K562 (cell line): ENCODE measurements around the gene ILKAP. TPM values are rescaled to one million over a fixed set of nuclear protein-coding genes. Genes with fewer than 3 reads are reported as not detected.

ENCODE experiments used
- ATAC-seq: fragments of 200-7000 bp; cut with Tn5 transposase; 3 replicates; pipeline ENCODE4 v1.9.1; 2020; ENCODE audit warnings: moderate library complexity
- BruUV-seq: library from RNA; stranded (reverse); fragments of 400-500 nt; replicated peaks from 2 replicates; lab custom pipeline; 2021; lab: Mats Ljungman, UMichigan
- CTCF ChIA-PET: fragments of 300-600 bp; formaldehyde crosslinking; extraction: SDS; loops from one replicate; lab custom pipeline; 2021; ENCODE audit warnings: low intra/inter-chr PET ratio; lab: Yijun Ruan, JAX
- POLR2A ChIA-PET: fragments of 300-600, 350-650 bp; sonication (Branson Sonifier 250); formaldehyde crosslinking; extraction: SDS; loops from one replicate; lab custom pipeline; 2021; ENCODE audit warnings: antibody characterized with exemption, inconsistent platforms; lab: Yijun Ruan, JAX
- DNase-seq, 4 experiments: peaks; one replicate each; pipeline versions ENCODE4 v3.0.0 to v3.0.0-alpha.2; 2011 to 2018; ENCODE audit warnings: low spot score in 3 of 4, mixed read lengths in 3 of 4; ENCODE audit errors: extremely low read depth in 1 of 4
- FAIRE-seq: peaks from 2 replicates; lab custom pipeline; 2011; peaks lifted over from hg19 to GRCh38; lab: Jason Lieb, UNC
- H2AFZ ChIP-seq: 2 replicates; pipeline ENCODE4 v1.6.0; 2011; ENCODE audit warnings: low read depth, low read length, control low read depth, inconsistent platforms
- H3K27ac ChIP-seq: fragments of 200-600 bp; 3 replicates; pipeline ENCODE4 v1.8.0; 2011; ENCODE audit warnings: low read depth, mild to moderate bottlenecking, control low read depth, inconsistent platforms, low read length, moderate library complexity, mixed read lengths; ENCODE audit errors: extremely low read depth
- H3K27me3 ChIP-seq, 2 experiments: fragments of 300-600 bp in 1 of 2; 2 replicates in 1 of 2; 3 replicates in 1 of 2; pipeline versions ENCODE4 v1.6.0 to v1.8.0; 2011; ENCODE audit warnings: inconsistent platforms in 2 of 2, low read length in 2 of 2, mild to moderate bottlenecking in 1 of 2, mixed read lengths in 1 of 2, moderate library complexity in 1 of 2; ENCODE audit not compliant: control insufficient read depth in 2 of 2, insufficient read depth in 2 of 2
- H3K36me3 ChIP-seq: fragments of 300-600 bp; 3 replicates; pipeline ENCODE4 v1.8.0; 2011; ENCODE audit warnings: mild to moderate bottlenecking, low read length, inconsistent platforms; ENCODE audit not compliant: control insufficient read depth, insufficient read depth
- H3K4me1 ChIP-seq, 2 experiments: fragments of 200-600 bp in 1 of 2; replicated peaks in 1 of 2; 2 replicates in 1 of 2; 3 replicates in 1 of 2; pipeline versions ENCODE4 v1.5.1 to v1.8.0; 2011; ENCODE audit warnings: inconsistent platforms in 2 of 2, low read length in 2 of 2, mild to moderate bottlenecking in 1 of 2, mixed read lengths in 1 of 2, moderate library complexity in 1 of 2; ENCODE audit not compliant: control insufficient read depth in 2 of 2, insufficient read depth in 2 of 2
- H3K4me2 ChIP-seq: 2 replicates; pipeline ENCODE4 v1.6.1; 2011; ENCODE audit warnings: low read length, control low read depth, inconsistent platforms, mixed read lengths; ENCODE audit not compliant: insufficient read depth
- H3K4me3 ChIP-seq: fragments of 200-600 bp; sonication (generic), shearing (Covaris generic); 2 replicates; pipeline ENCODE4 v1.5.1; 2016; ENCODE audit warnings: control low read depth, inconsistent platforms
- H3K79me2 ChIP-seq: fragments of 200-600 bp; 3 replicates; pipeline ENCODE4 v1.8.0; 2011; ENCODE audit warnings: low read length, inconsistent platforms; ENCODE audit not compliant: control insufficient read depth, insufficient read depth
- H3K9ac ChIP-seq, 2 experiments: 2 replicates each; pipeline versions ENCODE4 v1.6.0 to v1.6.1; 2011; ENCODE audit warnings: low read depth in 2 of 2, low read length in 2 of 2, control low read depth in 1 of 2, inconsistent platforms in 1 of 2, mild to moderate bottlenecking in 1 of 2, mixed read lengths in 1 of 2; ENCODE audit not compliant: insufficient read depth in 1 of 2
- H3K9me1 ChIP-seq: one replicate; pipeline ENCODE4 v1.6.0; 2011; ENCODE audit warnings: inconsistent platforms, mild to moderate bottlenecking, low read length, moderate library complexity; ENCODE audit not compliant: control insufficient read depth, insufficient read depth
- H3K9me3 ChIP-seq: replicated peaks from 2 replicates; pipeline ENCODE4 v1.5.1; 2011; ENCODE audit warnings: low read depth, low read length, inconsistent platforms; ENCODE audit not compliant: control insufficient read depth, insufficient read depth
- H4K20me1 ChIP-seq: replicated peaks from 2 replicates; pipeline ENCODE4 v1.6.1; 2011; ENCODE audit warnings: low read length, inconsistent platforms, mixed read lengths; ENCODE audit not compliant: control insufficient read depth, insufficient read depth
- KLF6 ChIP-seq: fragments of 250-450 bp; sonication (Bioruptor Pico); IDR thresholded peaks from 2 replicates; pipeline ENCODE4 v1.4.0; 2020; ENCODE audit warnings: mild to moderate bottlenecking, moderate library complexity, borderline replicate concordance
- NCOA6 ChIP-seq: fragments of 450-650 bp; IDR thresholded peaks from 2 replicates; pipeline ENCODE4 v1.6.1; 2017; ENCODE audit warnings: mild to moderate bottlenecking
- YY1 ChIP-seq, 3 experiments: IDR thresholded peaks; 2 replicates each; pipeline ENCODE4 v1.6.1; 2011; ENCODE audit warnings: low read length in 2 of 3, mild to moderate bottlenecking in 2 of 3, moderate library complexity in 2 of 3, borderline replicate concordance in 1 of 3, control low read depth in 1 of 3, low read depth in 1 of 3; ENCODE audit not compliant: insufficient read depth in 3 of 3, insufficient replicate concordance in 2 of 3, control insufficient read depth in 1 of 3, insufficient read length in 1 of 3; ENCODE audit errors: extremely low read depth in 1 of 3
- ZKSCAN1 ChIP-seq: fragments of 150-350 bp; IDR thresholded peaks from 2 replicates; pipeline ENCODE4 v1.6.1; 2016; ENCODE audit warnings: low read depth, low read length
- ZNF583 ChIP-seq: fragments of 250-450 bp; sonication (Bioruptor Pico); IDR thresholded peaks from 2 replicates; pipeline ENCODE4 v1.4.0; 2020
- ZNF717 ChIP-seq: fragments of 250-450 bp; sonication (Bioruptor Pico); IDR thresholded peaks from 2 replicates; pipeline ENCODE4 v1.5.0; 2021
- WGBS: fragments of 100-300 bp; shearing (Covaris generic); methylation state at CpG from one replicate; pipeline ENCODE4 v1.1.6; 2016; ENCODE audit warnings: low coverage, mixed read lengths; ENCODE audit not compliant: insufficient coverage; ENCODE audit errors: missing lambda C conversion rate; 5-methylcytosine and 5-hydroxymethylcytosine counted together
- in situ Hi-C: fragments of 300-500 bp; cut with MboI; formaldehyde crosslinking; loops from 4 replicates; pipeline ENCODE4 v1.15.0; 2018; ENCODE audit warnings: inconsistent platforms, mixed read lengths
- intact Hi-C: fragments of 100-400 bp; cut with micrococcal nuclease; formaldehyde crosslinking; loops from 2 replicates; pipeline ENCODE4 v1.14.2; 2022
- polyA plus RNA-seq, 8 experiments: library from polyadenylated mRNA; depleted of rRNA in 4 of 8; stranded (reverse) in 5 of 8; unstranded in 3 of 8; fragments of >200 nt; fragmentation: Nextera tagmentation in 2 of 8; fragmentation: Illumina TruSeq in 1 of 8; extraction: Ambion mirVana in 2 of 8; extraction: Trizol in 1 of 8; gene quantifications; 2 replicates each; pipeline versions ENCODE4 v1.2.1 to v1.2.3, GENCODE V29; 2011 to 2014; ENCODE audit warnings: inconsistent platforms in 1 of 8, missing spikeins in 1 of 8
- total RNA-seq, 7 experiments: library from RNA; depleted of rRNA in 6 of 7; stranded (reverse); fragments of >200 nt in 6 of 7; fragmentation: Illumina TruSeq in 2 of 7; extraction: Trizol in 2 of 7; gene quantifications; 2 replicates each; pipeline versions ENCODE4 v1.2.1 to v1.2.3, GENCODE V29; 2011 to 2021; ENCODE audit warnings: low replicate concordance in 1 of 7

The ILKAP gene
- total and polyA plus RNA-seq, 9 of the 15 experiments (the other 6 are each of a cell fraction or from before 2014, with no cell fraction given): 3.1 to 43.9 (median 20.7) TPM

- H4K20me1 ChIP-seq: no peaks in the 10 kb centered on the region
- TF ChIP-seq YY1 (IDR thresholded peaks at IDR 0.05; ENCODE audit: borderline replicate concordance in 1 of 3, control insufficient read depth in 1 of 3, extremely low read depth in 1 of 3, insufficient read depth in 3 of 3, insufficient read length in 1 of 3, insufficient replicate concordance in 2 of 3, low read depth in 1 of 3, low read length in 2 of 3) (no peak), KLF6 (CRISPR knock-in tag) (no peak), ZNF717 (CRISPR knock-in tag) (no peak), NCOA6 (no peak), ZNF583 (no peak), ZKSCAN1 (no peak)
- no peaks in the 10 kb centered on the region for H3K9me3 ChIP-seq
- H3K9ac ChIP-seq: 0 out of 4 replicates have a peak overlapping the region, but pooled peaks of 1 of the 2 experiments have one; percentile 26
- FAIRE-seq: no peak
- no peak for ATAC-seq
- H3K4me2 ChIP-seq: no peak overlapping the region
- in situ Hi-C loops: no loop called here
- no peak overlapping the region for H2AFZ ChIP-seq
- H3K79me2 ChIP-seq: no peaks in the 10 kb centered on the region
- no peaks in the 10 kb centered on the region for H3K27me3 ChIP-seq
- 45% methylated on average over 4 of the region's 25 CpGs for WGBS
- no peaks in the 10 kb centered on the region for H3K9me1 ChIP-seq
- H3K4me3 ChIP-seq: no peak overlapping the region
- DNase-seq: no peak
- H3K36me3 ChIP-seq: no peaks in the 10 kb centered on the region
- intact Hi-C loops: no loop called here
- CTCF ChIA-PET: no interaction called here
- no TSS peak for BruUV-seq
- no peak overlapping the region for H3K27ac ChIP-seq
- POLR2A ChIA-PET: interaction anchor here (1.3 kb wide), 1 partner anchor 168 kb away, joined by 3 read pairs; no protein-coding TSS in a partner anchor
- peaks cover 0 to 42% of the 10 kb centered on the region in 2 experiments; a peak in 4 of 5 replicates for H3K4me1 ChIP-seq
These were observed 52.8 kb downstream of the ILKAP start for GRCh38 chr2:238150686-238151085.
